ENCODE data around the gene HELZ. TPM values are rescaled to one million over a fixed set of nuclear protein-coding genes. Genes with fewer than 3 reads are reported as not detected.

HELZ gene
- total and polyA plus RNA-seq, 2 of the 8 experiments (the other 6 are each of a cell fraction or from before 2014, with no cell fraction given), result 10.0 to 48.7 TPM

- no peak for TF ChIP-seq BCL11A (IDR thresholded peaks at IDR 0.05; ENCODE audit: low read depth in 2 of 2, low read length in 2 of 2)
Measured at GRCh38 chr17:67044016-67044772, 200.8 kb downstream of the HELZ start, which contains the start of gene CACNG1 (continued).
